Neural progenitor cell (in vitro differentiated cells): ENCODE results near the gene CYTH1.

Source experiments
- CTCF ChIP-seq: fragments of 200-600 bp; sonication (generic); IDR thresholded peaks from 2 replicates; pipeline ENCODE4 v1.5.1; 2017; ENCODE audit warnings: antibody characterized with exemption, mild to moderate bottlenecking
- EZH2 ChIP-seq: fragments of 200-600 bp; sonication (generic); IDR thresholded peaks from 2 replicates; pipeline ENCODE4 v1.6.1; 2017; ENCODE audit warnings: antibody characterized with exemption, mild to moderate bottlenecking, moderate library complexity

- TF ChIP-seq CTCF (no peak), EZH2 (no peak)
Measured at GRCh38 chr17:78794864-78795640, 13.0 kb upstream of the CYTH1 start.
